Tibial artery (tissue), 4 donors: ENCODE results near the gene KLHL5.
"Not testable (repeated sequence)": the region's sequence is repeated elsewhere in the genome, so short reads cannot be mapped to it uniquely, and the experiment has no call there.

Source experiments
- DNase-seq, 2 donors: peaks; one replicate each; pipeline ENCODE4 v3.0.0-alpha.2; 2019
- H3K27ac ChIP-seq, 2 donors: fragments of 200-600 bp; sonication (generic) in 1 of 2; 1 replicate in 1 of 2; 2 replicates in 1 of 2; pipeline ENCODE4 v1.5.1; 2018 to 2019; ENCODE audit warnings: mild to moderate bottlenecking in 1 of 2
- H3K27me3 ChIP-seq, 2 donors: fragments of 200-600 bp; sonication (generic) in 1 of 2; one replicate each; pipeline versions ENCODE4 v1.5.1 to v1.6.0; 2016 to 2019
- H3K36me3 ChIP-seq, 3 donors: fragments of 200-600 bp; sonication (generic) in 2 of 3; one replicate each; pipeline ENCODE4 v1.5.1; 2016 to 2019; ENCODE audit warnings: mild to moderate bottlenecking in 2 of 3
- H3K4me1 ChIP-seq, 4 donors: fragments of 200-600 bp; sonication (generic) in 2 of 4; 1 replicate in 3 of 4; 2 replicates in 1 of 4; pipeline ENCODE4 v1.5.1; 2016 to 2019
- H3K4me3 ChIP-seq, 2 donors: fragments of 200-600 bp; sonication (generic) in 1 of 2; 1 replicate in 1 of 2; 2 replicates in 1 of 2; pipeline ENCODE4 v1.5.1; 2018 to 2019; ENCODE audit warnings: mild to moderate bottlenecking in 2 of 2
- H3K9me3 ChIP-seq, 3 donors: fragments of 200-600 bp; sonication (generic) in 1 of 3; one replicate each; pipeline ENCODE4 v1.5.1; 2016 to 2019
- intact Hi-C: fragments of 100-400 bp; cut with DNase I; formaldehyde crosslinking; loops from one replicate; pipeline ENCODE4 v1.15.0; 2023; ENCODE audit warnings: low total_unique reads
- TF ChIP-seq, protein P1 (sequence below), 2 experiments: fragments of 200-600 bp in 1 of 2; fragments of 450-650 bp in 1 of 2; IDR thresholded peaks; one replicate each; pipeline ENCODE4 v1.5.1; 2017 to 2019; ENCODE audit warnings: antibody characterized with exemption in 2 of 2, mild to moderate bottlenecking in 1 of 2, moderate library complexity in 1 of 2

KLHL5 gene

DNA sequence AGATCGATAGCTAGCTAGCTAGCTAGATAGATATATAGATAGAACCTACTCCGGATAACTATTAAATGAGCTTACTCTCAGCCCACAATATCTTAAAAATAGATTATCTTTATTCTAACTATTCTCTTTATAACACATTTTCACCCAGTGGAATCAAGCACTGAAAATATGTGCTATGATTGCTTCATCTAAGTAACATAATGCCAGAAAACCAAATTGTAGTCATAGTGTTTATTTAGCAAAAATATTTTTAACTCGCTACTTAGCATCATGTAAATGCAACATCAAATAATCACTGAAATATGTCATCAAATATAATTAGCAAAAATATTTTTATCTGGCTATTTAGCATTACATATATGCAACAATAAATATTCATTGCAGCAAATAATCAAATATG lies 31.3 kb upstream of the KLHL5 start:
- Histone ChIP-seq H3K4me1 (no peaks in the 10 kb centered on the region), H3K4me3 (no peak overlapping the region), H3K27me3 (no peaks in the 10 kb centered on the region), H3K36me3 (no peaks in the 10 kb centered on the region), H3K9me3 (no peaks in the 10 kb centered on the region), H3K27ac (no peak overlapping the region)
- intact Hi-C loops: no loop called here
- DNase-seq: no peak
- TF ChIP-seq, protein P1, sequence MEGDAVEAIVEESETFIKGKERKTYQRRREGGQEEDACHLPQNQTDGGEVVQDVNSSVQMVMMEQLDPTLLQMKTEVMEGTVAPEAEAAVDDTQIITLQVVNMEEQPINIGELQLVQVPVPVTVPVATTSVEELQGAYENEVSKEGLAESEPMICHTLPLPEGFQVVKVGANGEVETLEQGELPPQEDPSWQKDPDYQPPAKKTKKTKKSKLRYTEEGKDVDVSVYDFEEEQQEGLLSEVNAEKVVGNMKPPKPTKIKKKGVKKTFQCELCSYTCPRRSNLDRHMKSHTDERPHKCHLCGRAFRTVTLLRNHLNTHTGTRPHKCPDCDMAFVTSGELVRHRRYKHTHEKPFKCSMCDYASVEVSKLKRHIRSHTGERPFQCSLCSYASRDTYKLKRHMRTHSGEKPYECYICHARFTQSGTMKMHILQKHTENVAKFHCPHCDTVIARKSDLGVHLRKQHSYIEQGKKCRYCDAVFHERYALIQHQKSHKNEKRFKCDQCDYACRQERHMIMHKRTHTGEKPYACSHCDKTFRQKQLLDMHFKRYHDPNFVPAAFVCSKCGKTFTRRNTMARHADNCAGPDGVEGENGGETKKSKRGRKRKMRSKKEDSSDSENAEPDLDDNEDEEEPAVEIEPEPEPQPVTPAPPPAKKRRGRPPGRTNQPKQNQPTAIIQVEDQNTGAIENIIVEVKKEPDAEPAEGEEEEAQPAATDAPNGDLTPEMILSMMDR (IDR thresholded peaks at IDR 0.05): no peak

DNA sequence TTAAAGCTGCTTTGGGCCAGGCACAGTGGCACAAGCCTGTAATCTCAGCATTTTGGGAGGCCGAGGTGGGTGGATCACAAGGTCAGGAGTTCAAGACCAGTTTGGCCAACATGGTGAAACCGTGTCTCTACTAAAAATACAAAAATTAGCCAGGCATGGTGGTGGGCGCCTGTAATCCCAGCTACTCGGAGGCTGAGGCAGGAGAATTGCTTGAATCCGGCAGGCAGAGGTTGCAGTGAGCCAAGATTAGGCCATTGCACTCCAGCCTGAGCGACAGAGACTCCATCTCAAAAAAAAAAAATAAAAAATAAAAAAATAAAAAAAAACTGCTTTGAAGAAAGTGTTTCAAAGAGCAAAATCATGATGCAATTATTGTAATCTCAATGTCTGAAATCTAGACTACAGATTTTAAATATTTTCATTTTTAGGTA lies 30.4 kb upstream of the KLHL5 start:
- H3K9me3 ChIP-seq, H3K4me3 ChIP-seq, H3K27ac ChIP-seq, H3K4me1 ChIP-seq, intact Hi-C loops, H3K27me3 ChIP-seq, H3K36me3 ChIP-seq, DNase-seq: not testable (repeated sequence)

DNA sequence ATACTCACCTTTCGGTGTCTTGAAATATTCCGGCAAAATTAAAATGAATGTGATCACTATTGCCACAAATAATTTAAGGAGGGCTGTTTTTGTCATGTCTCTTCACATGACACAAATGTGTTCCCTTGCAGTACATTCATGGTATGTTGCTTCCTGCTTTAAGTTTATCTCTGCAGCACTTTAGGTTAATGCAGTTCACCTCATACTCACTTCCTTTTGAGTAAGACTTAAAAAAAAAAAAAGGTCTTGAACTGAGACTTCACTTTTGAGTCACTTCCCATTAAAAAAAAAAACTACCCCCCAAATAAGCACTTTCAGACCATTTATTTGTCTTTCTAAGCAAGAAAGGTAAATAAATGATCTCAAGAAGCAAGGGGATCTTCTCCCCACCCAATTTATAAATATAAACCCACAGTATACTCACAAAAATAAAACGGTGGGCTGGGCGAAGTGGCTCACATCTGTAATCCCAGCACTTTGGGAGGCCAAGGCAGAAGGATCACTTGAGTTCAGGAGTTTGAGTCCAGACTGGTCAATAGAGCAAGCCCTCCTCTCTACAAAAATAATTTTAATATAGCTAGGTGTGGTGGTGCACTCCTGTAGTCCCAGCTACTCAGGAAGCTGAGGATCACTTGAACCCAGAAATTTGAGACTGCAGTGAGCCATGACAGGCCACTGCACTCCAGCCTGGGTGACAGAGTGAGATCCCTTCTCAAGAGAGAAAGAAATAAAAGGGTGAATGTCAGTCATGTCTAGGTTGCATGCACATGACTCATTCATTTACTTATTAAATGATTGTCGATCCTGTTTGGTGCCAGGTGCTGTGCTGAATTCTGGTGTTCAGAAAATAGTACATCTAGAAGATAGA lies 29.6 kb upstream of the KLHL5 start, which contains the start of gene TMEM156:
Gene TMEM156, minus strand, starts transcription at position 192 of the 868 bp plus-strand sequence. Its CDS starts 96 bp downstream, at position 96.
- no peaks in the 10 kb centered on the region for H3K9me3 ChIP-seq
- H3K4me1 ChIP-seq: no peaks in the 10 kb centered on the region
- intact Hi-C loops: no loop called here
- no peak within 1 kb of the TSS for H3K27ac ChIP-seq
- DNase-seq: no peak
- no peaks in the 10 kb centered on the region for H3K27me3 ChIP-seq
- TF ChIP-seq, protein P1 (IDR thresholded peaks at IDR 0.05): no peak
- no peak within 1 kb of the TSS for H3K4me3 ChIP-seq
- no peaks in the 10 kb centered on the region for H3K36me3 ChIP-seq

DNA sequence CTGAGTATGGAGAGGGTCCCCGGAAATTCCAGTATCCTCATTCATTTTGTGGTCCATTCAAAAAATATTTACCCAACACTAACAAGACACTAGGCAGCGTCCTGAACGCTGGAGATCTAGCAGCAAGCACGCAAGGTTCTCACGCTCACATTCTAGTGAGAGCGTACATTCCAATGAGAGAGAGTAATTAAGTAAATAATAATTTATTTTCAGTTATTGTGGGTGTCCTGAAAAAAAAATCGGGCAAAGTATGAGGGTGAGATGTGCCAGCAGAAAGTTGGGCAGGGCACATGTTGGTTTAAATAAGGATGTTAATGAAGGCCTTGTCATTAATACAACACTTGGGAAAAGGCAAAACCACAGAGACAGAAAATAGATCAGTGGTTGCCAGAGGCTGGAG lies 25.9 kb upstream of the KLHL5 start:
- no peaks in the 10 kb centered on the region for H3K27me3 ChIP-seq
- intact Hi-C loops: no loop called here
- no peak overlapping the region for H3K4me3 ChIP-seq
- TF ChIP-seq, protein P1 (IDR thresholded peaks at IDR 0.05): no peak
- H3K36me3 ChIP-seq: no peaks in the 10 kb centered on the region
- no peaks in the 10 kb centered on the region for H3K4me1 ChIP-seq
- no peaks in the 10 kb centered on the region for H3K9me3 ChIP-seq
- no peak for DNase-seq
- H3K27ac ChIP-seq: no peak overlapping the region

DNA sequence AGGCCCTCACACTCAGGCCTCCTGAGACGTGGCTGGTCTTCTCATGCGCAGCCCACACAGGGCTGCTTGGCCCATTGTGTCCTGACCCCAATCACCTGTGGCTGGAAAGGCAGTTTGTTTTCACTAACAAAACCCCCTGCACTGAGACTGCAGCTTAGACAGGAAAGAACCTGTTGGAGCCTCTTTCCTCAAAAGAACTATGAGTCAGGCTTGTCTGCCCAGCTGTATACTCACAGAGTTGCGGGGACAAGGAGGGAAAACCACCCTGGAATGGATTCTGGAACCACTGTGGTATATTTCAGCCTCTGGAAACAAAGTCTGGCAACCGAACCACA lies 24.6 kb upstream of the KLHL5 start:
- Histone ChIP-seq H3K9me3 (no peaks in the 10 kb centered on the region), H3K27ac (no peak overlapping the region), H3K4me3 (no peak overlapping the region), H3K4me1 (no peaks in the 10 kb centered on the region), H3K27me3 (no peaks in the 10 kb centered on the region), H3K36me3 (no peaks in the 10 kb centered on the region)
- TF ChIP-seq, protein P1 (IDR thresholded peaks at IDR 0.05): no peak
- DNase-seq: no peak
- intact Hi-C loops: no loop called here

DNA sequence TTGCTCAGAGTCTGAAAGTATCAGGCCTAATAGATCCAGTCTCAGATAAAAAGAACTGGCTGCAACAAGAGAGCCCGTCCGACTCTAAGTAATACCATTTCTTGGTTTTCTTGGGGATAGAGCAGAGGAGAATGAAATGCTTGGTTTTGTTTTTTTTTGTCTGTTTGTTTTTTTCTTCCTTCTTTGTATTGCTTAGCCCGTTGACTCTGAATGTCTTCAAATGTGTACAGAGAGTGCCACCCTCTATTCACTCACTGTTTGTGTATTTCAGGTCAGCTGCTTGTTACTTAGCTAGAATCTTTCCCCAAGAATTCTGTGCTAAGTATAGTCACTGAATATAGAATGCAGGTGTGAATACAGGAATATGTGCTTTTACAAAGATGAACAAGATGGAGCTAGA lies 24.1 kb upstream of the KLHL5 start:
- Histone ChIP-seq H3K27ac (no peak overlapping the region), H3K27me3 (no peaks in the 10 kb centered on the region), H3K9me3 (no peaks in the 10 kb centered on the region), H3K4me1 (no peaks in the 10 kb centered on the region), H3K36me3 (no peaks in the 10 kb centered on the region), H3K4me3 (no peak overlapping the region)
- DNase-seq: no peak
- intact Hi-C loops: no loop called here
- TF ChIP-seq, protein P1 (IDR thresholded peaks at IDR 0.05): no peak
